LoVo (cell line): Measurements from ENCODE around the gene HSPBP1.

Experiments
- DNase-seq: peaks from one replicate; pipeline ENCODE4 v3.0.0-alpha.2; 2016; ENCODE audit warnings: low spot score

HSPBP1 gene

DNA sequence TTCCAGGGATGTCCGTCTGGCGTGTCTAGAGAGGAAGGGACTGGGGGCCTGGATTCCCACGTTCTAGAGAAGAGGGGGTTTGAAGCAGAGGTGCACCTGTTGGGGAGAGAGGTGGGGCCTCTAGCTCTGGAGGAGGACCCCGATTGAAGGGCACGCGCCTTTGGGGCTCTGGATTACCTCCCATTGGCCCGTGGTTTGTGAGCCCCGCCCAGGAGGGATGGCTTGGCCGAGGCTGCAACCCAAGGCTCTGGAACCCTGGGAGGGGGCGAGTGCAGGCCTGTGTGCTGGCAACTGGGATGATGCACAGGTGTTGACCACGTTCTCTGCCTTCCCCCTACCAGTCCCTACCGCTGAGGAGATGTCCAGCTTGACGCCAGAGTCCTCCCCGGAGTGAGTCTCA lies 25.1 kb upstream of the HSPBP1 start:
- DNase-seq, result no peak

DNA sequence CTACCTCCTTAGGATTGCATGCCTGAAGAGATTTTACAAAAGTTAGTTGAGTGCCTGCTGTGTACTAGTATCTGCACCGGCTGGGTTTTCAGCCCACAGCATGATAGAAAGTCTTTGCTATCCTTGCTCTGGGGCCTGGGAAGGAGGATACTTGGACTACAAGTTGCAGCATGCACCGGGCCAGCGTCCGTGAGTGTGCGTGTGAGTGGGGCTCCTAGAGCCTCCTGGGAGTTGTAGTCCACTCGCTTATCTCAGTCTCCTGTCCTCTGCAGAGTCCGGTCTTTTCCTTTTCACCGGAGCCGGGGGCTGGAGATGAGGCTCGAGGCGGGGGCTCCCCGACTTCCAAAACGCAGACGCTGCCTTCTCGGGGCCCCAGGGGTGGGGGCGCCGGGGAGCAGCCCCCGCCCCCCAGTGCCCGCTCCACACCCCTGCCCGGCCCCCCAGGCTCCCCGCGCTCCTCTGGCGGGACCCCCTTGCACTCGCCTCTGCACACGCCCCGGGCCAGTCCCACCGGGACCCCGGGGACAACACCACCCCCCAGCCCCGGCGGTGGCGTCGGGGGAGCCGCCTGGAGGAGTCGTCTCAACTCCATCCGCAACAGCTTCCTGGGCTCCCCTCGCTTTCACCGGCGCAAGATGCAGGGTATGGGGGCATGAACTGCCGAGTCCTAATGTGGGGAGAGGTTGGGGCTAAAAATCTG lies 24.5 kb upstream of the HSPBP1 start:
- DNase-seq, result no peak

DNA sequence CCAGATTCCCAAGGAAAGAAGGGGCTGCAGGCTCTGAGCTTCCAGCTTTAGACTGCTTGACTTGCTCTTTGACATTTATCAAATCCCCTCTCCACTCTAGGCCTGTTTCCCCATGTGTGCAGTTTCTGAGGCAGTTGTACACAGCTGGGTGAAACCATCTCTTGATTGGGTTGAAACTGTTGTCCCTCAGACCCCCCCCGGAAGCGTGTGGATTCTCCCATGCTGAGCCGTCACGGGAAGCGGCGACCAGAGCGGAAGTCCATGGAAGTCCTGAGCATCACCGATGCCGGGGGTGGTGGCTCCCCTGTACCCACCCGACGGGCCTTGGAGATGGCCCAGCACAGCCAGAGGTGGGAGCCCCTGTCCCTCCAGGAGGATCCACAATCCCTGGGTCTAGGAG lies 23.6 kb upstream of the HSPBP1 start:
- no peak for DNase-seq

DNA sequence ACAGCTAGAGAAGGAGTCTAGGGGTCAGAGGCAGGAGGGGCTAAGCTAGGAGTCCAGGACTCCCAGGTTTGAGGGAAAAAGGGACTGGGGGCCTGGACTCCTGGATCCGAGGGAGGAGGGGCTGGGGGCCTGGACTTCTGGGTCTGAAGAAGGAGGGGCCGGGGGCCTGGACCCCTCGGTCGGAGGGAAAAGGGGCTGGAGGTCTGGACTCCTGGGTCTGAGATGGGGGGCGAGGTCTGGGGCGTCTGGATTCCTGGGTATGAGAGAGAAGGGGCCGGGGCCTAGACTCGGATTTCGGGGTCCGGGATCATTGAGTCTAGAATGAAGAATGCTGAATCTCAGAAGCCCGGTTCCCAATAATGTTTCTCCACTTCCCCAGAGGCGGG lies 22.4 kb upstream of the HSPBP1 start:
- no peak for DNase-seq

DNA sequence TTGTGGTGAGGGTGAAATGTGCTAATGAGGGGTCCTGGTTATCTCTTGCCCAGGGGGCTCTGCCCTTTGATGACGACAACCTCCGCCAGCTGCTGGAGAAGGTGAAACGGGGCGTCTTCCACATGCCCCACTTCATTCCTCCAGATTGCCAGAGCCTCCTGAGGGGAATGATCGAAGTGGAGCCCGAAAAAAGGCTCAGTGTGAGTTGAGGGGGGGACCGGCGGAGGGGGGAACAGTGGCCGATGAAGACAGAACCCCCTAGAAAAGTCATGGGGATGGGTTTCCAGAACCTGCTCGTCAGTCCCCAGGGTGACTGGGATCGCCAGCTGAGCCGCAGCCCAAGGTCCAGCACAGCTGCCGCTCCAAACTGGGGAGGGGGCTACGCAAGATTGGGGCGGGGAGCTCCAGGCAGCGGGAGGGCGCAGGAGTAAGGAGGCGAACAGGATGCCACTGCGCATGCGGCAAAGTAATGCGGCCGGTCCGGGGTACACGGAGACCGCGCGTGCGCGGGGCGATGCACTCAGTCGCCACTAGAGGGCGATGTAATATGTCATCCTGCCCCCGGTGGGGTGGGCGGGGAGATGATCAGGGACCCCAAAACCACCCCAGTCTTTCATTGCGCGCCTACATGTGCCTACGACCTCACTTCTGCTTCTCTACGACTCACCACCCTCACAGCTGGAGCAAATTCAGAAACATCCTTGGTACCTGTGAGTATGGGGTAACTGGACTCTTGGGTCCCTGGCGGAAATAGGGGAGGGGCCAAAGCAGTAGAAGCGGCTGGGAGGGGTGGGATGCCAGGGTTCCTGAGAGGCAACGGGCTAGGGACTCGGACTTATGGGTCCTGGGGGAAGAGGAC lies 21.8 kb upstream of the HSPBP1 start:
- DNase-seq, result peak; percentile 80

DNA sequence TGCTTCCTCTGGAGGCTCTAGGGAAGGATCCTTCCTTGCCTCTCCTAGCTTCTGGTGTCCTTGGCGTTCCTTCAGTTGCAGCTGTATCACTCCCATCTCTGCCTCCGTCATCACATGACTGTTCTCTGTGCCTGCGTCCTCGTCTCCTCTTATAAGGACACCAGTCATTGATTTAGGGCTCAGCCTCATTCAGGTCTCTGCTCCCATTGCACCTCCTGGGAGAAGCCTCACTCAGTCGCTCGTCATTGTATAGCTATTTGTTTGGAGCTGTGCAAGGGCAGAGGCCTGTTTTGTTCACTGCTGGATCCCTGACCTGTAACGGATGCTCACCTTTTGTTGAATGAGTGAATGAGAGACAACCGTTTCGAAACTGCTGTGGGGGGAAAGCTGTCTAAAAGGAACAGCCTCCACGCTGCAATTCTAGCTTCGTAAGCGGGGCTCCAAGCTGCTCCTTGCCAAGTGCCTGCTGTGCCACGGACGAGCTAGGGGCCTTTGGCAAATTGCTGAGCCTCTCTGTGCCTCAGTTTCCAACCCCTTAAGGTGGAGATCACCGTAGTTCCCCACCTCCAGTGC lies 21.1 kb upstream of the HSPBP1 start:
- no peak for DNase-seq

DNA sequence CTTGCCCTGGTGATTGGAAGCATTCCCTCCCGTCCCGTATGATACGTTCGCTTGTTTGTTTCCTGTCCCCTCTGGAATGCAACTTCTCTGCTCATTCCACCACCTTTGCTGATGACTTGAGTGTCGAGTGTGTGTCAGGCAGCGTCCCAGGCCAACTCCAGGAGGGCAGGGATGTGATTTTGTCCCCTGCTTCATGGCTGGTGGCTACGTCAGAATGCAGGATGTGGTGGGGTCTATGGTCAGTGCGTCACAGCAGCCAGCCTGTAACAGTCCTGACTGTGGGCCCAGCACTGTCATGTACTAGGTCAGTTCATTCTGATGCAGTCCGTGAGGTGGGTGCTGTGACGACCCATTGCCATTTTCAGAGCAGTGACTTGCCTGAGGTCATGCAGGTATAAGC lies 20.1 kb upstream of the HSPBP1 start:
- DNase-seq, result no peak

DNA sequence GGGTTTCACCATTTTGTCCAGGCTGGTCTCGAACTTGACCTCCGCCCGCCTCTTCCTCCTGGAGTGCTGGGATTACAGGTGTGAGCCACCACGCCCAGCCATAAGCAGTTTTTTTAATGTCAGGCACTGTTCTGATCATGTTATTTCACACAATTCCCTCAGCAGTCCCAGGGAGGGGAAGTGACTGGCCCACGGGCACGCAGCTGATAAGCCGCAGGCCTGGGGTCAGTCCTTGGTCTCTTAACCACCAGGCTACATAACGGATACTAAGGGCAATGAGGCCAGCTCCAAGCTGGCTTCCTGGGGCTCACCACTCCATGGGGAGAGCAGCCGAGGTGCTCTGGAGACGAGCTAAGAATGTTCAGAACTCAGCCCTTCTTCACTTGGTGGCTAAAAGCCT lies 17.4 kb upstream of the HSPBP1 start:
- no peak for DNase-seq

DNA sequence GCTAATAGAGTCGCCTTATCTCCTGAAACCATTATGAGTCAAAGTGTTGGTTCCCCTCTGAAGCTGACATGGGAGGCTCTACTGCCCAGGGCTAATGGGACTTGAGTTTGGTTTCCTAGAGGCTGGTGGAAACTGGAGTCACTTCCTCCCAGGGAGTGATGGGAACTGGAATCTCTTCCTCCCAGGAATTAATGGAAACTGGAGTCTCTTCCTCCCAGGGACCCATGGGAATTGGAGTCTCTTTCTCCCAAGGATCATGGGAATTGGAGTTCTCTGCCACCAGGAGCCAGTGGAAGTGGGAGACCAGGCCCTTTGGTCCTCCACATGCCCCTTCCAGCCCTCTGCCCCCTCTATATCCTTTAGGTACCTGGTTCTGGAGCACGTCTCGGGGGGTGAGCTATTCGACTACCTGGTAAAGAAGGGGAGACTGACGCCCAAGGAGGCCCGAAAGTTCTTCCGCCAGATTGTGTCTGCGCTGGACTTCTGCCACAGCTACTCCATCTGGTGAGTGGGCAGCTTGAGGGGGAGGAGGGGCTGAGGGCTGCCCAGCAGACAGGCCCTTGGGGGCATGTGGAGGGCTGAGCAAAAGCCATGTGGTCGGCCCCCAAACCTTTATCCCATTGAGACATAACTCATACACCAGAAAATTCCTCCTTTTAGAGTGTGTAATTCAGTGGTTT lies 9.3 kb upstream of the HSPBP1 start:
- no peak for DNase-seq

DNA sequence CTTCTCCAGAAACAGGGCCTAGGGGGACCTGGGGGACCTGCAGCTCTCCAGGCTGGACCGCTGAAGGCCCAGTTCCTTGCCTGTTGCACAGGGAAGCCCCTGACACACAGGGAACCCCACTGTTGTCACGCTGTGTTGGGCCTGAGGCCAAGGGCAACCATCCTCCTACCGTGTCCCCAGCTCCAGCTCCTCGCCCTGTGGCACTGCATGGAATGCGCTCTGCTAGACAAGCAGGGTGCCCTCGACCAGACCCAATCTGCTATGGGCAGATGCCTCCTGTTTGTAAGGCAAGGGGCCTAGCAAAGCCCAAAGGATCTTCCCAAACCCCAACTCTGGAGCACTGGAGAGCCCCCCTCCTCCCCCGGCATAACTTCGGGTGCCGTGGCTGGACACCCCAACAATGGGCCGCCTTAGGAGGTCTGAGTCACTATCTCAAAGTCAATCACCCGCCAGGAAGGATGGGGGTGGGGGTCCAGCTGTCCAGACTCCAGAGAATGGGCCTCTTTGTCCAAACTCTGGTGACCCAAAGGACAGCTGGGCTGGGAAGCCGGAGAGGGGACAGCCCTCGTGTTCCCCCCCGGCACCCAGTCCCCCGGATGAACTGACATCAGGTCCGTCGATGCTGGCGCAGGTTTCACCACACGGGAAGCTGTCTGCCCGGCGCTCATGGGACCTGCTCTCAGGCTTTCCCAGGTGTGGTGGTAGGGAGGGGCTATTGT lies 7.6 kb upstream of the HSPBP1 start:
- DNase-seq, result no peak

DNA sequence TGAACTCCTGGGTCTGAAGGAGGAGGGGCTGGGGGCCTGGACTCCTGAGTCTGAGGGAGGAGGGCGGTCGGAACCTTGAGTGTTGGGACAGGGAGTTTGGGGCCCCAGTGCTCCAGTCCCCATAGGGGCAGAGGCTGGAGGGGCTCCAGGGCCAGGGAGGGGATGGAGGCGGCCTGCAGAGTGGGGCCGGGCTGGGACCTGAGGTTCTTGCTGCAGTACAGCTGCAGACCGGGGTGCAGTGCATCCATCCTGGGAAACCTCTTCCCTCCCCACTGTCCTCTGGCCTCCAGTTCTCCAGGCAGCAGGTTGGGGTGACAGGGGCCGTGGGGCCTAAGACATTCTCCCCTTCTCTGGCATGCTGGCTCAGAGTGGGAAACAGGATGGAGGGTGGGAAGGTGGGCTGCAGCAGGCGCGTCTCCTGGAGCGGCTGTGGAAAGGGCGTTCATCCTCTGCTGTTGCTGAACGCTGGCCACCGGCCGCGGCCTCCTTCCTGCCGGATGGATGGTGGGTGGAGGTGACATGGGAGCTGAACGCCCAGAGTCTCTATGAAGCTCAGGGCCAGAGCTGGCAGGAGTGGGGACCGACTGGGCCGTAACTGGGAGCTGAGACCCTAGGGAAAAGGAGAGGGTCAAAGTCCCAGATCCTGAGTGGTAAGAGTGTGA lies 5.5 kb upstream of the HSPBP1 start:
- no peak for DNase-seq

DNA sequence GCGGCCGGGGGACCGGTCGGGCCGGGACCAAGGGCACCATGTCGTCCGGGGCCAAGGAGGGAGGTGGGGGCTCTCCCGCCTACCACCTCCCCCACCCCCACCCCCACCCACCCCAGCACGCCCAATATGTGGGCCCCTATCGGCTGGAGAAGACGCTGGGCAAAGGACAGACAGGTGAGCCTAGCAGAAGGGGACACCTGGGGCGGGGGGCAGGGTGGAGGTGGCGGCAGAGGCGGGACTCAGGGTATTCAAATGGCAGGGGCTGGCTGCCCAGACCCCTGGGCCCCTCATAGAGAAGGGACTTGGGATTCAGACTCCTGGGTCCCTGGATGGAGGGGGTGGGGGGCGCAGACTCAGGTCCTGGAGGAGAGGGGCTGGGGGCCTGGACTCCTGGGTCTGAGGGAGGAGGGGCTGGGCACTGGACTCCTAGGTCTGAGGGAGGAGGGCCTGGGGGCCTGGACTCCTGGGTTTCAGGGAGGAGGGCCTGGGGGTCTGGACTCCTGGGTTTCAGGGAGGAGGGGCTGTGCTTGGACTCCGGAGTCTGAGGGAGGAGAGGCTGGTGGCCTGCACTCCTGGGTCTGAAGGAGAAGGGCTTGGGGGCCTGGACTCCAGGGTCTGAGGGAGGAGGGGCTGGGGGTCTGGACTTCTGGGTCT lies 4.6 kb upstream of the HSPBP1 start:
- DNase-seq, result no peak

DNA sequence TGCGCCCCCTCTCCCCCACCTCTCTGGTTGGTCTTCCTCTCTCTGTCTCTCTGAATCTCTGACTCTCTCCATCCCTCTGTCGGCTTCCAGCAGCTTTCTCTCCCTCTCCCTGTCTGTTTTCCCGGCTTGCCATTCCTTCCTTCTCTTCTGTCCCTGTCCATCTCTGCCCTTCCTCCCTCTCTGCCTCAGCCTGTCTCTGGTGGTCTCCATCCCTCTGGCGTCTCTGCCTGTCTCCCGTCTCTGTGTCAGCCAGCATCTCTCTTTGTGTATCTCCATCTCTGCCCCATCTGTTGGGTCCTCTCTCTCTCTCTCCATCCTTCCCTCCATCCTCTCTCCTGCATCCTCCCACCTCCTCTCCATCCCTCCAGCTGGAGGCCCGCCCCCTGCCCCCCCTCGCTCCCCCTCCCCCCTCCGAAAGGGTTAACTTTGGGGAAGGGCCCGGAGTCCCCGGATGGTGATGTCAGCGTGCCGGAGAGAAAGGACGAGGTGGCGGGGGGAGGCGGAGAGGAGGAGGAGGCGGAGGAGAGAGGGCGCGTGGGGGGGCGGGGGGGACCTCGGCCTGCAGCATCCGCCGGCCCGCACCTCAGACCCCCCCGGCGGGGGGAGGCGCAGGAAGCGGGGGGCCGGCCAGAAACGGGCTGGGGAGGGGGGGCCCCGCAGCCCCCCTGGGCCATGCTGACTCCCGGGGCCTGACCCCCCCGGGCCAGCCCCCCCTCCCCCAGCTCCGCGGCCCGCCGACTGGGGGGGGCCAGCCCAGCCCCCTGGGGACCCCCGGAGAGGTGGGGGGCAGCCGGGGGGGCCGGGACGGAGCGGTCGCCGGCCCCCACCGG lies 3.9 kb upstream of the HSPBP1 start, which contains the start of gene BRSK1:
BRSK1 (plus strand) TSS at position 450 of the 830 bp plus-strand sequence. CDS start 446 bp downstream, outside the sequence.
- DNase-seq, result peak; percentile 38

DNA sequence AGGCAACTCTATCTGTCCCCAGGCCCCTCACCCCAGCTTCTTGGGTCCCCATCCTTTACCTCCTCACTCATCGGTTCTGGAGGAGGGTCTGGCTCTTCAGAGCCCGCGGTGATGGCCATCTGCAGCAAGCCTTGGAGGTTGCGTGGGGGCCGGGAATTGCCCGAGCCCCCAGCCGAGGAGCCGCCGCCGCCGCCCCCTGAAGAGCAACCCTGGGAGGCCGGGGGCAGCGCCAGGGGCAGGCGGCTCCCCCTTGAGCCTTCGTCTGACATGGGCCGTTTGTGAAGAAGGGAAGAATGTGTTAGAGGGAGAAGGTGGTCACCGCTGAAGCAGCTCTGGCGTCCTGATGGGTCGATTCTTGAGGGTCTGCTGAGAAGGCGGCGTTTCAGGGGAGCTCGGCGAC lies 570 bp downstream of the HSPBP1 start:
- DNase-seq, result no peak

DNA sequence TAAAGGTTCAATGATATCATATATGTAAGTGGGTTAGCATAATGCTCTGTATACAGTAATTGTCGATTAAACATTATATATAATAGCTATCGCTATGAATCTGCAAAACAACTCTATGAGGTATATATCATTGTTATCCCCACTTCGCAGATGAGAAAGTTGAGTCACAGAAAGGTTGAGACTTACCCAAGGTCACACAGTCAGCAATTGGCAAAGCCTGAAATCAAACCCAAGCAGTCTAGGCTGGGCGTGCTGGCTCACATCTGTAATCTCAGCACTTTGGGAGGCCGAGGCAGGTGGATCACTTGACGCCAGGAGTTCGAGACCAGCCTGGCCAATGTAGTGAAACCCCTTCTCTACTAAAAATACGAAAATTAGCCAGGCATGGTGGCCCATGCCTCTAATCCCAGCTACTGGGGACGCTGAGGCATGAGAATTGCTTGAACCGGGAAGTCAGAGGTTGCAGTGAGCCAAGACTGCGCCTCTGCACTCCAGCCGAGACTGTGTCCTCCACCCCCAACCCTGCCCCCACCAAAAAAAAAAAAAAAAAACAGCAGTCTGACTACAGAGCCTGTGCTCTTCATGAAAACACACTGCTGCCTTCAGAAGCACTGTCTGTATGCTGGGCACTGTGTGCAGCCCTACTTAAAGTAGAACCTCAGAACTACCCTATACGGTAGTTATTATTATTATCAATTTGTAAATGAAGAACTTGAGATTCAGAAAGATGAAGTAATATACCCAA lies 1.3 kb downstream of the HSPBP1 start:
- no peak for DNase-seq

DNA sequence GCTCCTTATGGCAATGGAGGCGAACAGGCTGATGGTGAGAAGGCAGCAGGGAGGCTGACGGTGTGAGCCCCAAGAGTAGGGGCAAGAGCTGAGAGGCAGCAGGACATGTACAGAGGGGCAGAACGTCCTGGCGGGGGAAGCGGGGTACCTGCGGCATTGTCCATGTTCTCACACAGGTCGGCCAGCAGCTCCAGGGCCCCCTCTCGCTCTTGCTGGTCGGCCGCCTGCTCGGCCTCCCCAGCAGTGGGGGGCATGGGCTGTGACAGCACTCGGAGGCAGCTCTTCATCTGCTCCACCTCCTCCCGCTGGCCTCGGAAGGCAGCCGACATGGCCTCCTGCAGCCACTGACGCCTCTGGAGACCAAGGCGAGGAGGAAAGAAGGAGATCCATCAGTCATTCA lies 2.4 kb downstream of the HSPBP1 start:
- DNase-seq, result no peak

DNA sequence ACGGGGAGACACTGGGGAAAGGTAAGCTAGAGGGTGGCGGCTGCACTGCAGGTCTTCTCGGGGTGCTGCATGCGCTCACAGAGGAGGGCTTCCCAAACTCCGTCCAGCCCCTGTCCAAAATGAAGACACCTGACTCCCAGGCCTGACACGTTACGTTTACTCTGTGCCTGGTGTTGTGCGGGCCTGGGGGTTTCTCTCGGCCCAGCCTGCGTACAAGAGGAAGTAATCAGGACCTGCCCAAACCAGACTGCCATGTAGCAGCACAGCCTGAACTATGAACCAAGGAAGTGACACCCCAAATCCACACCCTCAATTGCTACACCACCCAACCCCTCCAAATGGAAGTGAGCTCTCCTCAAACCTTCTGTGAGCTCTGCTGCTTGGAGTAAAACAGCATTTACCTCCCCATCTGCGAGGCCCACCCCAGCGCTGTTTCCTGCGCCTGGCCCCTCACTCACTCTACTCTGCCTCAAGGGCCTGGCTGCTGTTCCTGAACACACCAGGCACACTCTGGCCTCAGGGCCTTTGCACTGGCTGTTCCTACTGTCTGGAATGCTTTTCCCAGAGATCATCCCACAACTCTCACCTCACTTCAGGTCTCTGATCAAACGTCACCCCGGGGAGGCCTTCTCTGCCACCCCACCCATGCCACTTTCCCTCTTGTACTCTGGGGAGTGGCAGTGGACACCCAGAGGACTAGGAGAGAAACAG lies 3.0 kb downstream of the HSPBP1 start:
- DNase-seq, result no peak
